WTC11 (cell line): ENCODE data around the gene GLT6D1.

Source experiments
- ATF6 ChIP-seq: sonication (generic); formaldehyde crosslinking; IDR thresholded peaks from 2 replicates; pipeline ENCODE4 v1.8.1; 2023; ENCODE audit warnings: mild to moderate bottlenecking, missing genetic modification reagents
- CTCF ChIP-seq: fragments of 200-600 bp; IDR thresholded peaks from 2 replicates; pipeline ENCODE4 v1.8.0; 2022; ENCODE audit warnings: antibody characterized with exemption
- FOXJ3 ChIP-seq: sonication (generic); formaldehyde crosslinking; IDR thresholded peaks from 2 replicates; pipeline ENCODE4 v1.9.0; 2021; ENCODE audit warnings: missing genetic modification reagents, mild to moderate bottlenecking, borderline replicate concordance
- GABPB1 ChIP-seq: sonication (generic); formaldehyde crosslinking; IDR thresholded peaks from 2 replicates; pipeline ENCODE4 v1.8.1; 2023; ENCODE audit warnings: mild to moderate bottlenecking, missing genetic modification reagents
- MLX ChIP-seq: sonication (generic); formaldehyde crosslinking; IDR thresholded peaks from 2 replicates; pipeline ENCODE4 v1.8.1; 2023; ENCODE audit warnings: mild to moderate bottlenecking, missing genetic modification reagents, moderate library complexity
- SP1 ChIP-seq: sonication (generic); formaldehyde crosslinking; conservative IDR thresholded peaks from 2 replicates; pipeline ENCODE4 v1.8.1; 2022; ENCODE audit warnings: missing genetic modification reagents
- TEAD4 ChIP-seq: sonication (generic); formaldehyde crosslinking; IDR thresholded peaks from 2 replicates; pipeline ENCODE4 v1.8.0; 2022; ENCODE audit warnings: mild to moderate bottlenecking, missing genetic modification reagents
- ZNF263 ChIP-seq: sonication (generic); formaldehyde crosslinking; IDR thresholded peaks from 2 replicates; pipeline ENCODE4 v1.8.1; 2022; ENCODE audit warnings: low read depth, mild to moderate bottlenecking, moderate library complexity, missing genetic modification reagents

- TF ChIP-seq ATF6 (CRISPR knock-in tag), result no peak
- no peak for TF ChIP-seq CTCF
- no peak for TF ChIP-seq SP1 (CRISPR knock-in tag)
- no peak for TF ChIP-seq MLX (CRISPR knock-in tag)
- no peak for TF ChIP-seq GABPB1 (CRISPR knock-in tag)
- TF ChIP-seq TEAD4 (CRISPR knock-in tag), result no peak
- TF ChIP-seq FOXJ3 (CRISPR knock-in tag), result no peak
- no peak for TF ChIP-seq ZNF263 (CRISPR knock-in tag)
Observed at GRCh38 chr9:135608999-135609317, 30.4 kb downstream of the GLT6D1 start.
